ENCODE results near the gene PEG3.
"Not testable (repeated sequence)": the region's sequence is repeated elsewhere in the genome, so short reads cannot be mapped to it uniquely, and the experiment has no call there.

Gene PEG3

DNA sequence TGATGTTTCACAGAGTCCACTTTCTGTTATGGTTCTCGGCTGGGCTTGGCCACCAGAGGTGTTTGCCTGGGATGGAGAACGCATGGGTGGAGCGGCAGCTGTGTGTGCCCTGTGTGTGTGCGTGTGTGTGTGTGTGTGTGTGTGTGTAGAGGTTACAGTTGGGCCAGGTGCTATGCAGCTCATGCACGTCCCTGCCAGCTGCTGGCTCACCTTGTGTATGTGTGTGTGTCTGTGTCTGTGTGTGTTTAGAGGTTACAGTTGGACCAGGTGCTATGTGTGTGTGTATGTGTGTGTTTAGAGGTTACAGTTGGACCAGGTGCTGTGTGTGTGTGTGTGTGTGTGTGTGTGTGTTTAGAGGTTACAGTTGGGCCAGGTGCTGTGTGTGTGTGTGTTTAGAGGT, 33.0 kb upstream of the PEG3 start:
- TF ChIP-seq, protein P1, sequence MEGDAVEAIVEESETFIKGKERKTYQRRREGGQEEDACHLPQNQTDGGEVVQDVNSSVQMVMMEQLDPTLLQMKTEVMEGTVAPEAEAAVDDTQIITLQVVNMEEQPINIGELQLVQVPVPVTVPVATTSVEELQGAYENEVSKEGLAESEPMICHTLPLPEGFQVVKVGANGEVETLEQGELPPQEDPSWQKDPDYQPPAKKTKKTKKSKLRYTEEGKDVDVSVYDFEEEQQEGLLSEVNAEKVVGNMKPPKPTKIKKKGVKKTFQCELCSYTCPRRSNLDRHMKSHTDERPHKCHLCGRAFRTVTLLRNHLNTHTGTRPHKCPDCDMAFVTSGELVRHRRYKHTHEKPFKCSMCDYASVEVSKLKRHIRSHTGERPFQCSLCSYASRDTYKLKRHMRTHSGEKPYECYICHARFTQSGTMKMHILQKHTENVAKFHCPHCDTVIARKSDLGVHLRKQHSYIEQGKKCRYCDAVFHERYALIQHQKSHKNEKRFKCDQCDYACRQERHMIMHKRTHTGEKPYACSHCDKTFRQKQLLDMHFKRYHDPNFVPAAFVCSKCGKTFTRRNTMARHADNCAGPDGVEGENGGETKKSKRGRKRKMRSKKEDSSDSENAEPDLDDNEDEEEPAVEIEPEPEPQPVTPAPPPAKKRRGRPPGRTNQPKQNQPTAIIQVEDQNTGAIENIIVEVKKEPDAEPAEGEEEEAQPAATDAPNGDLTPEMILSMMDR (IDR thresholded peaks at IDR 0.05), result no peak
- TF ChIP-seq ZFX (IDR thresholded peaks at IDR 0.05; ENCODE audit: borderline replicate concordance), result no peak

DNA sequence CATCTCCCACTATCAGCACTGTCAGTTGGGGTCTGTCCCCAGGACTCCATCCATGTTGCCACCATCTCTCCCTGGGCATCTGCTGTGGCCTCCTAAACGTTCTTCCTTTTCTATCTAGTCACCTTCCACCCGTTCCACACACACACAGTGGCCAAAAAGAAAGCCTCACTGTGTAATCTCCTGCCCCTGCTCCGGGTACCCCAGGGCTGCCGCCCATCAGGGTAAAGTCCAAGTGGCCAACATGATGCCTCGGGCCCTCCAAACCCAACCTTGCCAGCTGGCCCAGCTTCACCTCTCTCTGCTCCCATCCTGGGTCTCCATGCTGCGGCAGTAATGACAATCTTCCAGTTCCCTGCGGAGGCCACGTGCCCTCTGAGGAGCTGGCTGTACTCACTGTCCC, 29.4 kb upstream of the PEG3 start:
- no peak overlapping the region for H3K27ac ChIP-seq
- TF ChIP-seq, protein P1 (IDR thresholded peaks at IDR 0.05), result no peak
- no peak for TF ChIP-seq ZFX (IDR thresholded peaks at IDR 0.05; ENCODE audit: borderline replicate concordance)

More for the DNA sequence above, 33.0 kb upstream of the PEG3 start:
- H3K27ac ChIP-seq, result no peak overlapping the region

DNA sequence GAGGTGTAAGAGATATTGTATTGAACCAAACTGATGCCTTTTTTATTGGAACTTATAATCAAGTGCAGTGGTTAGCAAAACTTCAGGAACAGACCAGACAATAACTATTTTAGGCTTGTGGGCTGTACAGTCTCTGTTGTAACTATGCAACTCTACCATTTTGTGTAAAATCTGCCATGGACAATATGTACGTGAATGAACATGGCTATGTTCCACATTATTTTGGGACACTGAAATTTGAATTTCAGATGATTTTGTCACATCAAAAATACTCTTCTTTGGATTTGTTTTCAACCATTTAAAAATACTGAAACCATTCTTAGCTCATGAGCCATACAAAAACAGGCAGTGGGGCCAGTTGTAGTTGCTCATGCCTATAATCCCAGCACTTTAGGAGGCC, 27.9 kb upstream of the PEG3 start:
- TF ChIP-seq, protein P1 (IDR thresholded peaks at IDR 0.05), result no peak
- no peak for TF ChIP-seq ZFX (IDR thresholded peaks at IDR 0.05; ENCODE audit: borderline replicate concordance)
- no peak overlapping the region for H3K27ac ChIP-seq

DNA sequence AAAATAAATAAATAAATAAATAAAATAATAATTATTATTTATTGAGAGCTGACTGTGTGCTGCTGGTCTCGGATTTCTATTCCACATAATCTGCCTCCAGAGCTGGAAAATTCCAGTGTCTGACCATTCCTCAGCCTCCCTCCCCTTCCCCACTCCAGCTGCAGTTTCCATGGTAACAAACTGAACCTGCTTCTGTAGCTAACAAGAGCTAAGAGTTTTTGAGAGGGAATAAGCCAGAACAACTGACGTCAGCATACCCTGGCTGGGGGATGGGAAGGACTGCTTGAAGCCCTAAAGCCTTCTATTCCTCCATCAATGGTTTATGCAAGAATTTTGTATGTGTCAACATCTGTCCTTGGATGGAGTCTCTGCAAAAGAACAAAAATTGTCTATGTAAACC, 26.0 kb upstream of the PEG3 start:
- no peak for TF ChIP-seq ZFX (IDR thresholded peaks at IDR 0.05; ENCODE audit: borderline replicate concordance)
- TF ChIP-seq, protein P1 (IDR thresholded peaks at IDR 0.05), result no peak
- H3K27ac ChIP-seq, result no peak overlapping the region

DNA sequence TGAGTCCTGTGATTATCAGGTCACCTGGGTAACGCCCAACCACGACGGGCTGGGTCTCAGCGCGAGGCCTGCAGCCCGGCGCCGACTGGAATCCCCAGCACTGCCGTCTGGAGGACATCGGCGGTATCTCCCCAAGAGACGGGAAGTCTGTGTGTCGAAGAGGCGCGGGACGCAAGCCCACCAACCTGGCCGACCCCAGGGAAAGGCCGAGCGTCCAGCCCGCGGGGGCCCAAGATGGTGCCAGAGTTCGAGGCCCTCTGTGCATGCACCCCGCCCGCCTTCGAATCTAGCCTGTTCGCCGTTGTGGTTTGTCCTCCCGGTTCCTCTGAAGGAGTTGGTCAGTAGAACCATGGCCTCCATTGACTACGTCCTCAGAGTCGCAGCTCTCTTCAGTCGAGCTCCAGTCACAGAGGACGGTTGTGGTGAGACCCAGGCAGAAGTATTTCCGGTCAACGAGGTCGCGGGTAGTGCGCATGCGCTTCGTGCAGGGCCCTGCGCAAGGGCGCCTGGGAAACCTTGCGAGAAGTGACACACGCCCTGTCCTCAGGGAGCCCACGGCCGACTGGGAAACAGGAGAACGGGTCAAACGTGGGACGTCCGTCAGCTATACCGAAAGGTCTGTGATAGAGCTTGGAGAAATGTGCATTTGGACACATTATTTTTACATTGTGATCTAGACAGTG, 24.1 kb upstream of the PEG3 start:
- H3K27ac ChIP-seq, result no peak overlapping the region
- TF ChIP-seq, protein P1 (IDR thresholded peaks at IDR 0.05), result no peak
- TF ChIP-seq ZFX (IDR thresholded peaks at IDR 0.05; ENCODE audit: borderline replicate concordance), result no peak

DNA sequence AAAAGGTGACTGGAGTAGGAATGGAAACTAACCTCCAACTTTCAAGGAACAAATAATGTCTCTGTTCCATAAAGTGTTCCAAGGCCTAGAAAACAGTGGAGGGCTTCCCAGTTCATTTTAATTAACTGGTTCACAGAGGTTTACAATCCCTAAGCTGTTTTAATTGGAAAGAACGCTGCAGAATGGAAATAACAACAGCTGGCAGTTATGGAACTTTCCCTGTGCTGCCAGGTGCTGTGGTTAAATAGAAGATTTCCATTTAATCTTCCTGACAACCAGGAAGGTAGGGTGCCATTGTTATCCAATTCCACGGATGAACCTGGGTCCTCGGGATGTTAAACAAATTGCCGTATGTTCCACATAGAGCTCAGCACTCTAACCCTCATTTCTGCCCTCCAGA, 22.2 kb upstream of the PEG3 start:
- no peak overlapping the region for H3K27ac ChIP-seq
- TF ChIP-seq ZFX (IDR thresholded peaks at IDR 0.05; ENCODE audit: borderline replicate concordance), result no peak

DNA sequence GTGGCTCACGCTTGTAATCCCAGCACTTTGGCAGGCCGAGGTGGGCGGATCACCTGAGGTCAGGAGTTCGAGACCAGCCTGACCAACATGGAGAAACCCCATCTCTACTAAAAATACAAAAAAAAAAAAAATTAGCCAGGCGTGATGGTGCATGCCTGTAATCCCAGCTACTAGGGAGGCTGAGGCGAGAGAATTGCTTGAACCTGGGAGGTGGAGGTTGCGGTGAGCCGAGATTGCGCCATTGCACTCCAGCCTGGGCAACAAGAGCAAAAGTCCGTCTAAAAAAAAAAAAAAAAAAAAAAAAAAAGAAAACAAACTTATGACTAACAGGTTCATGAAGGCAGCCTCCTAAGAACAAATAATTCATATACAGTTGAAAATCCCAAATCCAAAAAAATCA, 19.9 kb upstream of the PEG3 start:
- H3K27ac ChIP-seq, result not testable (repeated sequence)

DNA sequence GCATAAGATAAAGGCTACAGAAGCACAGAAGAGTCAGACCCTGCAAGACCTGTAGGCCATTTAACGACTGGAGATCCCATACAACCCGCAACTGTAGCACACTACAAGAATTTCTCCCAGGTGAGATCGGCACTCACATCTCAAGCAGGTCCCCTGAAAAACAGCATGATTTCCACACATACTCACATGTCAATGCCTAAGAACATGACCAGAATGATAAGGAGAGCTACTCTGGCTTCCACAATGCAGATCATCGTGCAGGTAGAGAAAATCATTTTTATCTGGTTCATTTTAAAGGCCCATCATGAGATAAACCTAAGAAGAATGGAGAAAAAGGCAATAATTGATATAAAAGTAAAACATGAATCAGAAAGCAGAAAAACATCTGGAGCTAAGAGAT, 17.5 kb upstream of the PEG3 start:
- no peak overlapping the region for H3K27ac ChIP-seq
- no peak for TF ChIP-seq ZFX (IDR thresholded peaks at IDR 0.05; ENCODE audit: borderline replicate concordance)
- TF ChIP-seq, protein P1 (IDR thresholded peaks at IDR 0.05), result no peak

Measured in 22Rv1 (cell line).